Superior temporal gyrus (tissue), 1 donor: ENCODE data around the gene SLC6A19.

ENCODE experiments used
- DNase-seq: peaks from one replicate; pipeline ENCODE4 v3.0.0-alpha.2; 2016; ENCODE audit errors: extremely low spot score

The SLC6A19 gene

GRCh38 chr5:1166370-1166769, 35.0 kb upstream of the SLC6A19 start:
- no peak for DNase-seq

DNA sequence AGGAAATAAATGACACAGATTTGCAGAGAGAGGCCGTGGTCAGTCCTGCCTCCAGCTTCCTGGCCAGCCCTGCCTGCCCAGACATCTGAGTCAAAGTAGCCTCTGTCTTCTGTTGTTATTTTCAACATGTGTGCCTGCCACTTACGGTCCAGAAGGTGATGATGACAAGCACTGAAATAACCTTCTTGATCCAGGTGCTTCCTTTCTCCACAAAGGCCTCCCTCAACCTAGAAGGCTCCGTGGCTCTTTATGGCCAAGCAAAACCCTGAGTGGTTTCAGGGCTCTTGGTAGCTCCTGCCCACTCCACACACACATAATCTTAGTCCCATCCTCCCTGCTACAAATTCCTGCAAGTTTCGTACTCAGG, 34.1 kb upstream of the SLC6A19 start:
- DNase-seq, result no peak

DNA sequence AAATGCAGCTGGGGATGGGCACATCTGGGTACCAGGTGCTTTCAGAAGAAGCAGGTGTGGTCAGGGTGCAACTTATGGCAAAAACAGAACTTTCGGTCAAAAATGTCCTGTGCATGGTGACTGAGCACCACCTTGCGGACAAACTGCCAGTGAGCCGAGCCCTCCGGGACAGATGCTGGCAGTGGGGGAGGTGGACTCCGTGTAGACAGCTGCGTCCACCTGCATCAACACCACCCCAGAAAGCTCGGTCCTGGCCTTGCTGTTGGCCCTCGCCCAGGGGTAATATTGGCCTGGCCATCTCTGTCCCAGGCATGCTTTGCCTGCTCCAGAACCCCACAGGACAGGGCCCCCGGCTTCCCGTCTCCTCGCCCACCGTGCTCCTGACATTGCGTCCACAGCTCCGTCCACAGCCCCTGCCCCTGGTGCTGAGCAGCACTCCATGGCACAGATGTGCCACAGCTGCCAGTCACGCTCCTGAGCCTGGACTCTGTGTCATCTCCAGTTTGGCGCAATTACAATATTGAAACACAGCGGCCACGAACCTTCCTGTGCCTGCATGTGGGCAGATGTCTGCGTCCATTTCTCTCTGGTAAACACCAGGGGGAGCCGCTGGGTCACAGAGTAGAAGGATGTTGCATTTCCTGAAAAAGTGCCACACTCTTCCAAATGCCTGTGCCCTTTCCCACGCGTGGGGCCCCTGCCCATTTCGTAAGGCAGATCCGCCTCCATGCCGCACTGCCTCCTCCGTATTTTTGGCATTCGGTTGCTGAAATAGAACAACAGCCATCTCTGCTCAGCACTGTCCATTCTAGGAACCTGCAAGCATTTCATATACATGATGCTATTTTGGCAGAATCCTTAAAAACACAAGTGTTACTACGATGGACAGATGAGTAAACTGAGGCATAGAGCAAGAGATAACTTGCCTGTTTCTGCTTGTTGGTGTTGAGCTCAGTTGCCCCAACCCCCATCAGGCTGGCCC, 33.4 kb upstream of the SLC6A19 start:
- peak; percentile 84 for DNase-seq

- no peak for DNase-seq
These were observed 32.6 kb upstream of the SLC6A19 start for GRCh38 chr5:1168796-1169195.

- DNase-seq, result no peak
These were observed 31.9 kb upstream of the SLC6A19 start for GRCh38 chr5:1169211-1170115.

- no peak for DNase-seq
These were observed 30.0 kb upstream of the SLC6A19 start for GRCh38 chr5:1171340-1171941.

DNA sequence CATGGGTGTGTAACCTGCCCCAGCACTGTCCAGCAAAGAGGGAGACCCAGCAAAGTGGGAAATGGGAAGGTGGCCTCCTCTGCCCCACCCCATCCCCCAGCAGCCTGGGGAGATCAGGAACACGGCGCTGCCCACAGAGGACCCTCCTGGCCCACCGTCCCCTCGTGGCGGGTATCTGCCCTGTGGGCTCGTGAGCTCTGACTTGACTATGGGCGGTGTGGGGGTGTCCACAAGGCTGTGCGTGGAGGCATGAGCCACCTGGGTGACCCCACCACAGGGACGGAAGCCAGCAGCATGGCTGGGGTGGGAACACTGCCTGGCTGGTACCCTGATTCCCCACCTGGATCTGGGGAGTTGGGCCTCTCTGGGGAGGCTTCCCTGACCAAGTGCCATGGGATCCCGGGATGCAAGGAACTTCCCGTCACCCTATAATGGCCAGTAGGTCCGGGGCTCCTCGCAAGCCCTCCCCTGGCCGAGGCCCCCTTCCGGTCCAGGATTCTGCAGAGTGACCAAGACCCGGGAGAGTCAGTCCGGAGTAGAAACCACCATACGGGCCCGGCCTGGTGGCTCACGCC, 29.3 kb upstream of the SLC6A19 start:
- no peak for DNase-seq

GRCh38 chr5:1172670-1173404, 28.6 kb upstream of the SLC6A19 start:
- DNase-seq, result no peak

DNA sequence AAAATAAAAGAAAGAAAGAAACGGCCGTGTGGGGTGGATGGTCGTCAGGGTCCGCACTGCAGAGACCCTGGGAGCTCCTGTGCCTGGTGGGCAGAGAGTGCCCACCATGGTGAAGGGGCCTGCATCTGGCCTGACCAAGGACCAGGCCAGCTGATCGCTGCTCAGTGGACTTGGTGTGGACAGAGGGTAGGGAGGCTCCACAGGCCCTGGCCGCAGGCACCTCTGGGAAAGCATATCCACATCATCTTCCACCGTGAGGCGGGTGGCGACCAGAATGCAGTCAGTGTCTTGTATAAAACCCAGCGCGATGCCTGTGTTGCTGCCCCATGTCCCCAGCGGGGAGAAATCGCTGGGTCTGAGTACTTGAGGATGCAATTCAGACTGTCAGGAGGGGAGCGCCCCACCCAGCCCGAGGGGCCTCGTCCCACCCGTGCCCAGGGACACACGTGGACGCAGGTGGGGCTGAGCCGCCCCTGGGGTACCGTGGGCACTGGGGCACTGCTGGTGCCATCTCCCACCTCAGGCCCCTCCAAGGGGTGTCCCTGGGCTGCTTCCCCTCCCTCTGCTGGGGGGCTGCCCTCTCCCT, 27.8 kb upstream of the SLC6A19 start:
- no peak for DNase-seq

GRCh38 chr5:1174122-1174936, 27.1 kb upstream of the SLC6A19 start:
- DNase-seq, result peak; percentile 63

GRCh38 chr5:1175015-1175414, 26.4 kb upstream of the SLC6A19 start:
- DNase-seq, result no peak

GRCh38 chr5:1175801-1176472, 25.5 kb upstream of the SLC6A19 start:
- no peak for DNase-seq

GRCh38 chr5:1176473-1177391, 24.7 kb upstream of the SLC6A19 start:
- no peak for DNase-seq

DNA sequence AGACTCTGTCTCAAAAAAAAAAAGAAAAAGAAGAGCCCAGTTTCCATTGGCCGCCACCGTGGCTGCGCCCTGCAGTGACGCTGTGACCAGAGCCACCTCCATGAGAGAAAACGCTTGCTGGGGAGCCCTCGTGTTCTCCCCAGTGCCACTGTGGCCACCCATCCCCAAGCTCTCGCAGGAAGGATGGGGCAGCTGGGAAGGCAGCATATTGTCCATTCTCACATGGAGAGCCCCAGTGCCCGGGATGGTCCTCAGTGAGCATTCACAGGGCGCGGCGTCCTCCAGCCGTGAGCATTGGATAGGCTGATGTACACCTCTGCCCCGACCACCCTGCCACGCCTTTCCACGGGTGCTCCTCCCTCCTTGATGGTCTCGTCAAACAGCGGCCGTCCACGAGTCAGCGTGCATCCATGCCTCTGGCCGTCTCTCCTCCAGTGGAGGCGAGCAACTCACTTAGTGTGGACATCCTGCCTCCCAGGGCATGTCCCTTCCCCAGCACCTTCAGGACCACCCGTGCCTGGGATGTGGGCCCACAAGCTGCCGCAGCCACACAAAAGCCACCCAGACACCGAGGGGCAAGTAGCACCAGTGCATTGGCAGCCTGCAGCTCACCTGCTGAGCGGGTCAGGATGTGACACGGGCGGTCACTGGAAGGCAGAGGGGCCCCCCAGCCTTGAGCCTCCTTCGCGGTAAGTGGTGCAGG, 23.4 kb upstream of the SLC6A19 start:
- DNase-seq, result no peak

DNA sequence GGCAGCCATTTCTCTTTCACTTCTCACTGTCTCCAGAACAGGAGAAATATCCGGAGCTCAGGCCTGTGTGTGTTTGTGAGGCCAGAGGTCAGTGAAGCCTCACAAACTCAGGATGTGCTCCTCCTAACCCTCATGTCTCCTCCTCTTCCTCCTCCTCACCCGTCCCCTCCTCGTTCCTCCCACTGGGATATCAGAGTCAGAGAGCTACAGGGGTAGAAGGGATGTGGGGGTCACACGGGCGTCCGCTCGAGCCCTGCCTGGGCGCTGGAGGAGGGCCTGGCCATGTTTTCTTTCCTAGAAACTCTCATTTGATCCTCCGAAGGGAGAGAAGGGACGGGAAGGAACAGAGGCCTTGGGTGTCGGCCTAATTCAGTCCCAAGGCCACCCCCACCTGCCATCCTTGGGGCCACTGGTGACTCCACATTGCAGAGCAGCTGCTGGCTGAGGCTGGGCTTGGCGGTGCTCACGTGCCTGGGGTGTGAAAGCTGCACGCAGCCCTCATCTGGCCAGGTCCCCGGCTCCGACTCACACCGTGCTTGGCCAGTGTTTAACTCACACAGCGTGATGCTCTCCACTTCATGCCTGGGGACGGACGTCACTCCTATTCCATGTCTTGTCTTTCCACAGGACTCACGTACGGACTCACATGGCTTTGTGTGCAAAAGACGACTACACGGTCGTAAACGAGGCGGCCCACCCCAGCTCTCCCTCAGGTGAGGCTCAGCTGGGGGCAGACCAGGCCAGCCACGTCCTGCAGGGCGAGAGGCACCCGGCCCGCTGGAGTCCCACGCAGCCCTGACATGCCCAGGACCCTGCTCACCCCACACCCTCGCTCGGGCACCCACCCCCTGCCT, 22.6 kb upstream of the SLC6A19 start:
- DNase-seq, result no peak

DNA sequence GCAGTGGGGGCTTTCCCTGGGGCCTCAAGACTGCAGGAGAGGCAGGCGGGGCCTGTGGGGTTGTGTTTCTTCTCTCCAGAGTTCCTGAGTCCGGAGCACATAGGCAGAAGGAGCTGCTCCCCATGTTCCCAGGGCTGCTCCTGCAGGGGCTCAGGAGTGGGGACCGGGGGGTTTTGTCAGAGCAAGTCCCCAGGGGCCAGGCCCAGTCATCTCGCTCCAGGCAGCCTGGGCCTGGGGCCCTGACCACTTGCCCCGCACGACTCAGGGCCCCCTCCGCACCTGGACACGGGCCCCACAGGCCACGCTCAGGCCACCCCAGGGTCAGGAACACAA, 22.0 kb upstream of the SLC6A19 start:
- DNase-seq, result no peak

GRCh38 chr5:1180096-1180495, 21.3 kb upstream of the SLC6A19 start:
- DNase-seq, result no peak
